ENCODE data around the gene PPAN.

DNA sequence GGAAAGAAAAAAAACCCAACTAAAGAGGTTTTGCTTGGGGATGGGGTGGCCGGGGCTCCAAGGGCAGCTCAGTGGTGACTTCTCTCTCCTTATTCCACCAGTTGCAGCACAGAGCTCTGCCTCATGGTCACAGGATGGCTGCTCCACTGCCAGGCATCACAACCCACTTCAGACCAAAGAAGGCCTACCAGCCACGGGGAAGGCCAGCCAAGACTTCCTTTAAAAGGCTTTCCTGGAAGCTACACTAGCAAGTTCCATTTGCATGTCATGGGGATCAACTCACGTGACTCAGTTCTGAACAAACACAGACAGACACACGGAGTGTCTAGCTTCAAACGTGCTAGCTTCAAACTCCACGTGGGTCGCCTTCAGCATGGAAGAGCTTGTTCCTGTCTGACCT is 26.7 kb downstream of the PPAN start:
- TF ChIP-seq, protein P1, sequence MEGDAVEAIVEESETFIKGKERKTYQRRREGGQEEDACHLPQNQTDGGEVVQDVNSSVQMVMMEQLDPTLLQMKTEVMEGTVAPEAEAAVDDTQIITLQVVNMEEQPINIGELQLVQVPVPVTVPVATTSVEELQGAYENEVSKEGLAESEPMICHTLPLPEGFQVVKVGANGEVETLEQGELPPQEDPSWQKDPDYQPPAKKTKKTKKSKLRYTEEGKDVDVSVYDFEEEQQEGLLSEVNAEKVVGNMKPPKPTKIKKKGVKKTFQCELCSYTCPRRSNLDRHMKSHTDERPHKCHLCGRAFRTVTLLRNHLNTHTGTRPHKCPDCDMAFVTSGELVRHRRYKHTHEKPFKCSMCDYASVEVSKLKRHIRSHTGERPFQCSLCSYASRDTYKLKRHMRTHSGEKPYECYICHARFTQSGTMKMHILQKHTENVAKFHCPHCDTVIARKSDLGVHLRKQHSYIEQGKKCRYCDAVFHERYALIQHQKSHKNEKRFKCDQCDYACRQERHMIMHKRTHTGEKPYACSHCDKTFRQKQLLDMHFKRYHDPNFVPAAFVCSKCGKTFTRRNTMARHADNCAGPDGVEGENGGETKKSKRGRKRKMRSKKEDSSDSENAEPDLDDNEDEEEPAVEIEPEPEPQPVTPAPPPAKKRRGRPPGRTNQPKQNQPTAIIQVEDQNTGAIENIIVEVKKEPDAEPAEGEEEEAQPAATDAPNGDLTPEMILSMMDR (IDR thresholded peaks at IDR 0.05; ENCODE audit: low read depth, low read length, poor library complexity, severe bottlenecking) = no peak
- TF ChIP-seq EZH2phosphoT487 (IDR thresholded peaks at IDR 0.05; ENCODE audit: borderline replicate concordance, low read length) = no peak
